Lung (tissue), 12 donors: Measurements from ENCODE around the gene HILPDA. TPM values are rescaled to one million over a fixed set of nuclear protein-coding genes. Genes with fewer than 3 reads are reported as not detected.
"Not testable (repeated sequence)": the region's sequence is repeated elsewhere in the genome, so short reads cannot be mapped to it uniquely, and the experiment has no call there.

Experiments
- ATAC-seq: fragments of 200-7000 bp; cut with Tn5 transposase; one replicate; pipeline ENCODE4 v1.9.1; 2020; ENCODE audit warnings: moderate number of reproducible peaks; ENCODE audit not compliant: insufficient read depth, low FRiP score
- DNase-seq, 3 donors: peaks; one replicate each; pipeline ENCODE4 v3.0.0-alpha.2; 2013 to 2017
- H3K27ac ChIP-seq, 2 donors: one replicate each; pipeline ENCODE4 v1.5.1; 2013; ENCODE audit warnings: mild to moderate bottlenecking in 2 of 2, moderate library complexity in 2 of 2, control low read depth in 1 of 2, inconsistent platforms in 1 of 2, low read depth in 1 of 2, low read length in 1 of 2
- H3K27me3 ChIP-seq, 3 donors: one replicate each; pipeline ENCODE4 v1.5.1; 2013; ENCODE audit warnings: low read length in 2 of 3; ENCODE audit not compliant: control insufficient read depth in 3 of 3, insufficient read depth in 3 of 3
- H3K36me3 ChIP-seq, 4 donors: one replicate each; pipeline ENCODE4 v1.5.1; 2013; ENCODE audit warnings: low read length in 4 of 4, mild to moderate bottlenecking in 1 of 4, moderate library complexity in 1 of 4; ENCODE audit not compliant: control insufficient read depth in 4 of 4, insufficient read depth in 4 of 4
- H3K4me1 ChIP-seq, 5 donors: one replicate each; pipeline ENCODE4 v1.5.1; 2013; ENCODE audit warnings: low read length in 5 of 5, mild to moderate bottlenecking in 2 of 5, moderate library complexity in 1 of 5; ENCODE audit not compliant: control insufficient read depth in 5 of 5, insufficient read depth in 5 of 5
- H3K4me3 ChIP-seq: one replicate; pipeline ENCODE4 v1.5.1; 2013; ENCODE audit warnings: mild to moderate bottlenecking, control low read depth, moderate library complexity
- H3K9ac ChIP-seq, 2 donors: one replicate each; pipeline ENCODE4 v1.5.1; 2013; ENCODE audit warnings: low read length in 2 of 2, control low read depth in 1 of 2; ENCODE audit not compliant: insufficient read depth in 1 of 2
- H3K9me3 ChIP-seq, 4 donors: one replicate each; pipeline ENCODE4 v1.5.1; 2013; ENCODE audit warnings: low read length in 3 of 4, mild to moderate bottlenecking in 1 of 4, moderate library complexity in 1 of 4; ENCODE audit not compliant: control insufficient read depth in 4 of 4, insufficient read depth in 3 of 4
- CTCF ChIP-seq: IDR thresholded peaks from 2 replicates; pipeline ENCODE4 v1.5.1; 2012; ENCODE audit warnings: mild to moderate bottlenecking; ENCODE audit errors: control extremely low read depth, extremely low read depth
- WGBS, 2 donors: extraction: QIAGEN DNeasy Blood & Tissue Kit; methylation state at CpG; one replicate each; pipeline ENCODE4 v1.1.7; 2013; 5-methylcytosine and 5-hydroxymethylcytosine counted together
- polyA plus RNA-seq, 2 donors: library from polyadenylated mRNA; stranded (reverse); fragments of 200-250 nt; gene quantifications; one replicate each; pipeline ENCODE4 v1.2.1, GENCODE V29; 2013
- total RNA-seq, 2 donors: library from RNA; depleted of rRNA in 1 of 2; stranded (reverse); fragments of >200 nt in 1 of 2; gene quantifications; one replicate each; pipeline ENCODE4 v1.2.1, GENCODE V29; 2014 to 2021
- donor health status: control.
- donor health status: control.
- donor health status: Bipolar disorder and iron deficiency.
- donor health status: healthy.
- donor health status: DM: yes; HTN: yes; CAD: no.

Gene HILPDA
- total and polyA plus RNA-seq, 4 donors = 6.6 to 61.9 (median 13.2) TPM

DNA sequence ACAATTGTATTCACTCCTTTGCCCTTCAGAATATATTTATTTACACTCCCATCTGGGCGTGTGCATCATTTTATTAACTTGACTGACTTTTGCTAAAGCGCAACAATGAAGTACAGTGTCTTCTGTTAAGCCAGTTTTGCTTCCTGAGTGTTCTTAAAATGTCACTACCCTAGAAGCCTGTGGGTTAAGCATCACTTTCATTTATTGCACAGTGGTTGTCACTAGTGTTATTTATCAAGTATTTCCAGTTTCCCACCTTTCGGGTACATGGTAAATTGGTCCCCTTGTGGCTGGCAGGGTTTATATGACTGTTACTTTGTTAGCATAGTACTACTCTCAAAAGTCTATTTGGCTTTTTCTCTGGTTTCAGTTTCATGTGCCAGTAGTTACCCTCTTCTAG, 3.3 kb downstream of the HILPDA start:
- H3K27ac ChIP-seq = no peak overlapping the region
- H3K4me3 ChIP-seq = no peak overlapping the region
- no peaks in the 10 kb centered on the region for H3K27me3 ChIP-seq
- TF ChIP-seq CTCF = no peak
- H3K9ac ChIP-seq = no peak overlapping the region
- WGBS, 2 donors = 45 to 60% methylated on average over 3 of the region's 3 CpGs
- no peak for DNase-seq
- ATAC-seq = no peak
- H3K4me1 ChIP-seq = peaks cover under 1 to 56% (median 17%) of the 10 kb centered on the region in 5 donors
- peaks cover 0 to 9% (median 3%) of the 10 kb centered on the region in 4 donors for H3K36me3 ChIP-seq
- no peaks in the 10 kb centered on the region for H3K9me3 ChIP-seq

DNA sequence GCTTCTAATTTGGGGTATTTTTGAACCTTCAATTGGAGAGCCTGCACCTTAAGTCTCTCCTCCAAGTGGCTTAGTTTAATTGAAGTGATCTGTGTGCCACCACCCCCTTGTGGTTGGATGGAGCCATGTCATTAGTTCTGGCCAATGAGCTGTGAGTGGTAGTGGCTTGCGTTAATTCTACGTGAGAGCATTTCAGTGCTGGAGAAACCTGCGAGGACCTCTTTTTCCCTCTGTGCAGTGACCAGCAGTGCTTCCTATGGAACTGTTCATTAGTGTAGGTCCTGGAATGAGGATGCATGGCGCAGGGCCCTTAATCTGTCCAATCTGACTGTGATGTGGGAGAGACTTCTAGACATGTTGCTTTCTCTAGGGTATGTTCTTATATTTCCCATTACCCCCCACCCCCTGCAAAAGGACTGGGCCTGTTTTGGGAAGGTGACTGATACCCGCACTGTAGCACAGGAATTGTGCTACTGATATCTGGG, 3.8 kb downstream of the HILPDA start:
- Histone ChIP-seq H3K9me3 (no peaks in the 10 kb centered on the region), H3K36me3 (peaks cover 0 to 9% (median 3%) of the 10 kb centered on the region in 4 donors), H3K4me1 (peaks cover 0 to 52% (median 12%) of the 10 kb centered on the region in 5 donors), H3K27ac (no peak overlapping the region), H3K4me3 (no peak overlapping the region), H3K9ac (no peak overlapping the region), H3K27me3 (no peaks in the 10 kb centered on the region)
- TF ChIP-seq CTCF = peak; percentile 93
- ATAC-seq = no peak
- 36 to 38% methylated on average over 5 of the region's 5 CpGs for WGBS, 2 donors
- peak; percentile 68 to 82 (median 79) for DNase-seq

DNA sequence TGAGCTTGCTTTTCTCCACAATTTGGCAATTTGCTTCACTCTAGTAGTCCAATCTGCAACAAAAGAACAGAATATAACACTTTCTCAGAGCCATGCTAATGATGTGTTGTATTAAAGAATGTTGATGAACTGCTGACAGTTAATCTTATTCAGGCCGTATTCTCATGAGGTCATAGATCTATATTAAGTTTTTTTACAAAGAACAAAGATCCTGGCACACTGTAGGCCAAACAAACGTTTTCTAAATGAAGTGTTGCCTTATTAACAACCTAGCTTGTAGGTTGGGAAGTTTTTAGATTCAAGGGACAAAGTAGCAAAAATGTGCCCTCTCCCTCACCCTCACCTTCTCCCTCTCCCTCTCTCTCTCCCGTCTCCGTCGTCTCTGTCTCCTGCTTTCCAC, 6.8 kb downstream of the HILPDA start:
- Histone ChIP-seq H3K9ac (peak overlapping the region in 1 of 2 donors; percentile 82), H3K27ac (no peak overlapping the region), H3K36me3 (peaks cover 0 to 4% (median 0%) of the 10 kb centered on the region in 4 donors), H3K27me3 (no peaks in the 10 kb centered on the region), H3K4me3 (no peak overlapping the region), H3K4me1 (peaks cover 0 to 30% (median 10%) of the 10 kb centered on the region in 5 donors), H3K9me3 (no peaks in the 10 kb centered on the region)
- DNase-seq (peak; percentile 73 to 97 (median 93)), ATAC-seq (no peak)
- TF ChIP-seq CTCF = no peak
- 75 to 78% methylated on average over 5 of the region's 5 CpGs for WGBS, 2 donors

DNA sequence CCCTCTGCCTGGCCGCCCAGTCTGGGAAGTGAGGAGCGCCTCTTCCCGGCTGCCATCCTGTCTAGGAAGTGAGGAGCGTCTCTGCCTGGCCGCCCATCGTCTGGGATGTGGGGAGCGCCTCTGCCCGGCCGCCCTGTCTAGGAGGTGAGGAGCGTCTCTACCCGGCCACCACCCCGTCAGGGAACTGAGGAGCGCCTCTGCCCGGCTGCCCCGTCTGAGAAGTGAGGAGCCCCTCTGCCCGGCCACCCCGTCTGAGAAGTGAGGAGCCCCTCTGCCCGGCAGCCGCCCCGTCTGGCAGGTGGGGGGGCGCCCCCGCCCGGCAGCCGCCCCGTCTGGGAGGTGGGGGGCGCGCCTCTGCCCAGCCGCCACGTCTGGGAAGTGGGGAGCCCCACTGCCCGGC, 7.7 kb downstream of the HILPDA start:
- H3K4me1 ChIP-seq = peaks cover 0 to 23% (median 2%) of the 10 kb centered on the region in 5 donors
- H3K4me3 ChIP-seq, ATAC-seq, DNase-seq, H3K36me3 ChIP-seq, H3K27ac ChIP-seq, H3K9me3 ChIP-seq, H3K27me3 ChIP-seq, H3K9ac ChIP-seq: not testable (repeated sequence)
- 92 to 95% methylated on average over 23 to 30 of the region's 30 CpGs for WGBS, 2 donors

DNA sequence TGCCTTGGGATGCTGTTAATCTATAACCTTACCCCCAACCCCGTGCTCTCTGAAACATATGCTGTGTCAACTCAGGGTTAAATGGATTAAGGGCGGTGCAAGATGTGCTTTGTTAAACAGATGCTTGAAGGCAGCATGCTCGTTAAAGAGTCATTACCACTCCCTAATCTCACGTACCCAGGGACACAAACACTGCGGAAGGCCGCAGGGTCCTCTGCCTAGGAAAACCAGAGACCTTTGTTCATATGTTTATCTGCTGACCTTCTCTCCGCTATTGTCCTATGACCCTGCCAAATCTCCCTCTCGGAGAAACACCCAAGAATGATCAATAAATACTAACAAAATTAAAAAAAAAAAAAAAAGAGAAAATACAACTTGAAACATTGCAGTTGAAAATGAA, 8.3 kb downstream of the HILPDA start:
- H3K27ac ChIP-seq, H3K9ac ChIP-seq, ATAC-seq, H3K4me3 ChIP-seq, H3K9me3 ChIP-seq, H3K27me3 ChIP-seq, H3K36me3 ChIP-seq: not testable (repeated sequence)
- 80 to 85% methylated on average over 7 of the region's 8 CpGs for WGBS, 2 donors
- DNase-seq = peak in 2 of 3 donors; percentile 45 to 48
- peaks cover 0 to 17% (median 2%) of the 10 kb centered on the region in 5 donors for H3K4me1 ChIP-seq

DNA sequence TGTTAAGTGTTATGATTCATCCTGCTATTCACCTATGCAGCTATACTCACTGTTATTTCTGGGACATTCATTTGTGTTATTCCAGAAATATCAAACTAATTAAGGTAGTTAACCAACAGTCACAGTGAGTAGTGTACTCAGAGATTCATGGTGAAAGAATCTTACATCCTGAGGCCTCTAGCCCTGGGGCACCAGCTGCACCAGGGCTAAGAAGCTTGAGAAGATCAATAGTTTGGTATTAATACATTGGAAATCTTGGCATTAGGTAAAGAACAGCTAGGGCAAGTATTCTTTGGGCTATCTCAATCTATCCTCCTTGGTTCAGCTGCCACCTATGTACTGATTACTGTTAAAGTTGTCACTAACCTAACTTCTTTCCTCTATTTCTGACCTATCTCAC, 11.2 kb downstream of the HILPDA start:
- H3K27ac ChIP-seq, H3K4me3 ChIP-seq, H3K27me3 ChIP-seq, H3K9ac ChIP-seq, DNase-seq, H3K4me1 ChIP-seq, H3K36me3 ChIP-seq, ATAC-seq, H3K9me3 ChIP-seq: not testable (repeated sequence)
